Stimulated activated CD4-positive, alpha-beta T cell treated with anti-CD3 and anti-CD28 coated beads, TNF-alpha, amount 100 ng/mL, for 24 hours (primary cell): ENCODE measurements around the gene WNT7B.

Source experiments
- DNase-seq, 3 experiments: peaks; one replicate each; pipeline ENCODE4 v3.0.0-alpha.2; 2020; ENCODE audit warnings: low read depth in 3 of 3

Gene WNT7B

DNA sequence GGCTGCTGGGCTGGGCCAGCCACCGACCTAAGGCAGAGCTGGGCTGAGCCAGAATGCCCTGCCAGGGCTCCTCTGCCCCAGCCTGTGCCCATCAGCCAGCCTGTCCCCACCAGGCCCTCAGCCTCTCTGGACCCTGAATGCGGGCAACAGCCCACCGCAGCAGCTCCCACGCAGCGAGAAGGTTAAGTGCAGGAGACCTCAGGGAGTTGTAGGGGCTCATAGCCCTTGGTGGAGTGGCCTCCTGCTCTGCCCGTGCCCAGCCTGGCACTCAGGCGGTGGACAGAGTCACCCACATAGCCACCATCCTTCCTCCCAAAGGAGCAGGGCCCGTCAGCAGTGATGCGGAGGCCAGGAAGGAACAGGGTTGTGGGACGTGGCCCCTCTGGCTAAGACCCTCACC lies 19.1 kb downstream of the WNT7B start:
- DNase-seq: no peak

DNA sequence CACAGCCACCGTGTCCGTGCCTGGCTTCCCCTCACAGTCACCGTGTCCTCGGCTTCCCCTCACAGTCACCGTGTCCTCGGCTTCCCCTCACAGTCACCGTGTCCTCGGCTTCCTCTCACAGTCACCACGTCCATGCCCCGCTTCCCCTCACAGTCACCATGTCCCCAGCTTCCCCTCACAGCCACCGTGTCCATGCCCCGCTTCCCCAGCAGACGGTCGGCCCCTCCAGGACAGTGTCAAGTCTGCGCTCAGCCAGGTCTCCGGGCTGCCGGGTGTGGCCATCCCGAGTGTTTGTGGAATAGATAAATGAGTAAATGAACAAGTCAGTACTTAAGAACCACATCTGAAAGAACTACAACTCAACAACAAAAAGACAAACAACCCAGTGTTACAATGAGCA lies 23.8 kb downstream of the WNT7B start:
- DNase-seq: no peak

DNA sequence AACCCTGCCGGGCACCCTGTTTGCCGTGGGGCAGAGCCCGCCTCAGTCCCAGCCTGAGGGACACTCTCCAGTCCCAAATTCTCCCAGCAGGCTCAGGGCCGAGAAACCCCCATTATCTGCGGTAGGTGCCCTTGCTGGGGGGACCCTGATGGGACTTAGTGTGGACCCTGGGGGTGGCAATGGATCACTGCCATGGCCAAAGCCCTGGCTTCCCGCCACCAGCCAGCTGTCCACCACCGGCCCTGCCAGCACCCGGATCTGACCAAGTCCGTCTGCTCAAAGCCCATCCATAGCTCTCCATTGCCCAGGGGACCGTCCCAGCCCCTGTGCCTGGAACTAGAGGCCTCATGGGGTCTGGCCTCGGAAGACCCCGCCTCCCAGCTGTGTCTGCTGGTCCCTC lies 24.4 kb downstream of the WNT7B start:
- DNase-seq: no peak

DNA sequence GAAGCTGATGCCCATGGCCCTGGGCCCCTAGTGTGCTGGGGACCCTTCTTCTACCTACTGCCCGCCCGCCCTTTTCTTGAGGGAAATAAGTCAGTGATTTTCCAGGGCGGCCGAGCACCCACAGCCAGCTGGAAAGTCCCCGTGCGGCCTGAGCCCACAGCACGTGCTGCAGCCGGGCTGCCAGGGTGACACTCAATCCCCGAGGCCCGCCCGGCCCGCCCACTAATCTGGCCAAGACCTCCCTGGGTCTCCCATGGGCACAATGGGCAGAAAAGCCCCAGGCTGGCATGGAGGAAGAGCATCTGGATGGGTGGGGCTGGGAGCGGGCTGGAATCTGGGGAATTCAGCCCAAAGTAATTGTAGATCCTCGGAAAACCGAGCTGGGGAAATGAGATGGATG lies 24.8 kb downstream of the WNT7B start:
- no peak for DNase-seq

DNA sequence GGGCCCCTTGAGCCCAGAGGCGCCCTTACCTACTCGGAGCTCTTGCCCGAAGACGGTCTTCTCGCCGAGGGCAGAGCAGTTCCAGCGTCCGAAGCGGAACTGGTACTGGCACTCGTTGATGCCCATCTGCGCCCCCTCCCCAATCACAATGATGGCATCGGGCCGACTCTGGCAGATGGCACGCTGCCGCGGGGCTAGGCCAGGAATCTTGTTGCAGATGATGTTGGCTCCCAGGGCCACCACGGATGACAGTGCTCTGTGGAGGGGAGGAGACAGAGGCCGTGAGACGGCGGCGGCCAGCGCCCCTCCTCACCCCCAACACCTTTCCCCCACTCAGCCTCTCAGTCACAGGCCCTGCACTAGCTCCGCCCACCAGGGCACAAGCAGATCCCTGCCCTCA lies 27.1 kb downstream of the WNT7B start:
- DNase-seq: no peak

DNA sequence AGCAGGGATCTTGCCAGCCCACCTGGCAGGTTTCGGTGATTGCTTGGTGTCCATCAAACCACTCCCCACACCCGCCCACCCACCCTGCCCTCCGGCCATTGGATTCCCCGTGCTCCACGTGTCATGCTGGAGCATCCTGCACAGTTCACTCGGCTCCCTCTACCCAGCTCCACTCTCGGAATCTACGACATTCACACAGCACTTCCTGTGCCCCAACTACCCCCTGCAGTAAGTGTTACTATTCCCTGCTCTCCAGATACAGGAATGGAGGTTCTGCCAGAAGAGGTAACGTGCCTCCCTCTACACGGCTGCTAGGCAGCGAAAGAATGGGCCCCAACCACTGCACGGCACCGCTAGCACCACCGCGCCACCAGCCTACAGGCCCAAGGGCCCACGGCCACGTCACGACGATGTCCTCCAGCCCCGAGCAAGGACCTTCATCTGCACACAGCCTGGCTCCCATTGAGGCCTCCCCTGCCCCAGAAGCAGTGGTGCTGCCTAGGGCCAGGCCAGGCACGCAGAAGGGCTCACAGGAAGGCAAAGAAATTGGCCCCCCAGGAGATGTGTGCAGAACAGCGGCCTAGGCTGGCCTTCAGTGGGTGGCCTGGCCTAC lies 27.6 kb downstream of the WNT7B start:
- DNase-seq: no peak

DNA sequence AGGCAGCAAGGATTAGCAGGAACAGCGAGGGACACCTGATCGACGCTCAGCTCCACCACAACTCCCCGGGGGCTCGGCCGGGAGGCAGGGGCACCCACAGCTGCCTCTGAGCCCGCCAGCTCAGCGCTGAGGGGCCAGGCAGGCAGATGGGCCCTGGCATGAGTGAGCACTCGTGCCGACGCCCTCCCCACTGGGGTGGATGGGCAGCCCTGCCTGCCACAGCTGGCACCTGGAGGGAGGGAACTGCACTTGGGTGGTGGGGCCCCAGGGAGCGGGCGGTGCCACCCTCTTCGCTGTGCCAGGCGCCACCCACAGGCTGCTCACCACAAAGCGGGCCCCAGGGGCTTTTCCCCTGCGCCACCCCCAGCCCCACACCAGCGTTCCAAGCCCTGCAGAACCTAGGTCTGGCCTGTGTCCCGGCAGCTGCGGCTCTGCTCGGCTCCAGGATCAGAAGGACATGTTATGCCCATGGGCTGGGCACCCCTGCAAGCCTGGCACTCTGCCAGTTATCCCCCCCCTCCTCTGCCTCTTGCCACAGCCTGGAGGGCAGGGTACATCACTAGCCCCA lies 28.8 kb downstream of the WNT7B start:
- no peak for DNase-seq

DNA sequence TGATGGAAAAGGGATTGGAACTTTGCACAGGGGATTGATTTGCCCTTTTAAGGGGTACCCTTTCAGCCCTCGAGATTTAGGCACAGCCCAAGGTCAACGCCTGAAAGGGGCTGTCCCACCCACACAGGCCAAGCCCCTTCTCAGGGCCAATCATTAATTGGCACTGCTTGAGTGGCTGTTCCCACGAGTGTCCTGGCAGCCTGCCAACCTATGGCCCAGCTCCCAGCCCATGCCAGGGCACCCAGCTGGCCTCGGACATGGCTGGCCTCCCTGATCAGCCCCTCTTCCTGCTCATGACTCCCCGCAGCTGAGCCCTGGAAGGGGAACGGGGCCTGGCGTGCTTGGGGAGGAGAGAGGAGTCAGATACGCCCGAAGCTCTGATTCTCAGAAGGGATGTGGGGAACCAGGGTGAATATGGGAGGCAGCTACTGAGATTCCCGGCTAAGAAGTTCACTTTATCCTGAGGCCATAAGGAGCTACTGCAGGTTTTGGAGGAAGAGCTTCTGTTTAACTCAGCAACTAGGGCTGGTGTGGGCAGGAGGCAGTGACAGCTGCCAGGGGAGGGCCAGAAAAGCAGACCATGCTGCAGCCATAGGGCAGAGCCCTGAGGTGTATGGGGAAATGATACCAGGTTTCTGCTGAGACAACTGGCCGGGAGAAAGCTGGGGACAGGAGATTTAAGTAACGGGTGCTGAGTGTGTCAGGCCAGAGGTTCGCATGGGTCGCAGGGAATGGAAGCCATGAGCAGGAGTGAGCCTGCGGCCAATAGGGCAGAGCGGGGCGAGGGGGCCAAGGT lies 30.0 kb downstream of the WNT7B start:
- no peak for DNase-seq

DNA sequence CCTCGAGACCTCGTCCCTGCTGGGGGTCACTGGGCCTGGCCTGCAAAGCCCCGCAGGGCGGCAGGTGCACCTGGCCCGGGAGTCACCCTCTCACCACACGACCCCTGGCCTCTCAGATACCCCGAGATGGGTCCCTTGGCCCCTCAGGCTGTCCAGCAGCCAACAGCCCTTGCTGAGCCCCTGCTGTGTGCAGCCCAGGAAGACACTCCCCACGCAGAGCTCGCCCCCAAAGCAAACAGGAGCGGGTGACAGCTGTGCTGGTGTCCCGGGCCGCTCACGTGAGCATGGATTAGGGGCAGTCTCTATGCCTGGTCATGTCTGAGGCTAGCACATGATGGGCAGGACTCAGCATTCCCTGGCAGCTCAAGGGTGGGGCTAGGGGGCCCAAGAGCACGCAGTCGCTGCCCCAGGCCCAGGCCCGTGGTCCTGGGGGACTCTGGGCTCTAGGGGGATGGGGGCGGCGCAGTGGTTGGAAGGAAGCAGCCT lies 31.3 kb downstream of the WNT7B start:
- no peak for DNase-seq

DNA sequence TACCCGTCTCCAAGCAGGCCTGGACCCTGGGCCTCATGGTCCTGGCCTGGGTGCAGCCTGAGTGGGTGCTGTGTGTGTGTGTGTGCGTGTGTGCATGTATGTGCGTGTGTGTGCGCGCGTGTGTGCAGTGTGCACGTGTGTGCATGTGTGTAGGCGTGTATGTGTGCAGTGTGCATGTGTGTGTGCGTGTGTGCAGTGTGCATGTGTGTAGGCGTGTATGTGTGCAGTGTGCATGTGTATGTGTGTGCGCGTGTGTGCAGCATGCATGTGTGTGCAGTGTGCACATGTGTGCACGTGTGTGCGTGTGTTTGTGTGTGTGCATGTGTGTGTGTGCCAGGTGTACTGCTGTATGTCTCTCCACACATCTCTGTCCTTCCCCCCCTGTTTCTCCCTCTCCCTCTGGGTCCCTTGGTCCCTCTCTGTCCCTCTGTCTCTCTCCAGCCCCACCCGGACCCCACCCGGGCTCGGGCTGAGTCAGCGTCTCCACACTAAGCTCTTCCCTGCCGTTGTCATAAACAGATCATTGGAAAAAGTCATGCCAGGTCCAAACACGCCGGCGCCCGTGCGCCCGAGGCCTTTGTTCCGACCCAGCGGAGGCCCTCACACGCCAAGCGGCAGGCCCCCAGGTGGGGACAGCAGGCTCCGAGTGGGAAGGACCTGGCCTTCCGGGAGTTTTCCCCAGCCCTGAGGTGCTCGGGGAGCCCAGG lies 34.0 kb downstream of the WNT7B start:
- DNase-seq: no peak

DNA sequence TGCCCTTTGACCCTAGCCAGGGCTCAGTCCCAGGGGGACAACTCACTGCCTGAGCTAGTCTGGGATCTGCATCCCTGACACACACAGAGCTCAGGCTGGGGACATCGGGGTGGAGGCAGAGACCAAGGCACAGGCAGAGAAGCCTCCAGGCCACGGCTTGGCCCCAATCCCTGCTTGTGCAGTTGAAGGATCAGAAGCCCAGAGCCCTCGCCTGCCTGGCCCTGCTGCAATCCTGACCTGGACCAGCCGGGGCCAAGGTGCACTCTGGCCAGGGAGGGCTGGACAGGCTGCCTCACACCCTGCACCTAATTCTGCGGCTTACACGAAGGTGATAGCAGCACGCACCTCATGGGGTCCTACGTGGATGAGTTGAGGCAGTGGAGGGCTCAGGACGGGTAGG lies 34.6 kb downstream of the WNT7B start:
- no peak for DNase-seq

DNA sequence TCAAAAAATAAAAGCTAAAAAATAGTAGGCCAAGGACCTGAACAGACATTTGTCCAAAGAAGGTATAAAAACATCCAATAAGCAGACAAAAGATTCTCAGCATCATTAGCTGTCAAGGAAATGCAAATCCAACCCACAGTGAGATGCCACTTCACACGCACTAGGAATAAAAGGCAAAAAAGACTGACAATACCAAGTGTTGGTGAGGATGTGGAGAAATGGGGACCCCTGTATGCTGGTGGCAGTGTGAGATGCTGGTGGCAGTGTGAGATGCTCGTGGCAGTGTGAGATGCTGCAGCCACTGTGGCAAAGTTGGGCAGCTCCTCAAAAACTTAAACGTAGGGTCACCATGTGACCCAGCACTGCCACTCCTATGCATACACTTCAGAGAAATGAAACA lies 38.0 kb downstream of the WNT7B start:
- no peak for DNase-seq

DNA sequence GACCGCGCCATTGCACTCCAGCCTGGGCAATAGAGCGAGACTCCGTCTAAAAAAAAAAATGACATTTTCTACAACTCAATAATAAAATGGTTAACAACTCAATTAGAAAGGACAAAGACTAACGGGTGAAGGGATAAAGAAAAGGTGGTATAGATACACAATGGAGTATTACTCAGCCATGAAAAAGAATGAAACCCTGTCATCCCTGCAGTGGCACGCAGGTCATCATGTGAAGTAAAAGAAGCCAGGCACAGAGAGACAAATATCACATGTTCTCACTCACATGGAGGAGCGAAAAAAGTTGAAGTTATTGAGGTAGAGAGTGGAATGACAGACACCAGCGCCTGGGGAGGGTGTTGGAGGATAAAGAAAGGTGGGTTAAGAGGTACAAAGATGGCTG lies 39.0 kb downstream of the WNT7B start:
- DNase-seq: no peak

DNA sequence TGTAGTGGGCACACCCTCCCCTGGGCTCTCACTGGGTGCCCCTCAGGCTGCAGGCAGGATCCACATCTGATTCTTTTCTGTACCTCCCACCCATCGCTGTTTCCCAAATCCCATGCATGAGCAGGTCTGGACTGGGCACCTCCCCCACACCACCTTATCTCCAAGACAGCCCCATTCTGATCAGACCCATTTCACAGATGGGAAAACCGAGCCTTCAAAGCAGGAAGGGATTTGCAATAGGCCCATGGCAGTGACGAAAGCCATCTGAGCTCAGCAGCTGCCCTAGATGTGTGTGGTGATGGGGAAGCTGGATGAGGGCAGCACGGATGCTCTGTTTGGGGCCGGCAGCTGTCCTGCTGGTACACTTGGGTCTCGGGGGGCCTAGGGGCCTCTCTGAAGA lies 41.4 kb downstream of the WNT7B start:
- no peak for DNase-seq

DNA sequence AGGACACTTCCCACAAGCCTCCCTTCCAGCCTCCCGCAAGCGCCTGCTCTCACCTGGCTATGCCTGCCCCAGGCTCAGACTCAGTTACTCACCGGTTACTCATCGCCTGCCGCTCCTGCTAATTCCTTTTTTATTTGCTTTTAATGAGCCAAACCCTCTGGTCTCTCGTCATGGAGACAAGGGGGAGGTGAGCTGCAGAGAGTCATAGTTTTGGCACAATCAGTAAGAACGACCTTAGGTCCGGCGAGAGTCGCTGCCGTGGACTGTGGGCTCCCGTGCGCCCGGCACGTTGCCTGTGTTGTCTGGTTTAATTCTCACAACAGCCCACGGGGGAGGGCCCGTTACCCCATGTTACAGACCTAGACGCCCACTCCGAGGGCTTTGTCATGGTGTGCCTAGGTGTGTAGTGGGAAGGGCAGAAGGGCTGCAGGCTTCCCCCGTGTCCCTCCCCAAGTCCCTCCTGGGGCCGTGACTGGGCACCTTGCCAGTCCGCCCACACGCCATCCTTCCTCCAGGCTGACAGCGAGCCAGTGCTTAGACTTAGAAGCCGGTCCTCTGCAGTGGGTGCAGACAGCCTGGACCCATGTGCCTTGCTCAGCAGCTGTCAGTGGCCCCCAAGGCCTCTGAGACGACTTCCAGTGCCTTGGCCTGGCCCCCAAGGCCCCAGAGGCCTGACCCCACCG lies 42.2 kb downstream of the WNT7B start:
- DNase-seq: no peak

DNA sequence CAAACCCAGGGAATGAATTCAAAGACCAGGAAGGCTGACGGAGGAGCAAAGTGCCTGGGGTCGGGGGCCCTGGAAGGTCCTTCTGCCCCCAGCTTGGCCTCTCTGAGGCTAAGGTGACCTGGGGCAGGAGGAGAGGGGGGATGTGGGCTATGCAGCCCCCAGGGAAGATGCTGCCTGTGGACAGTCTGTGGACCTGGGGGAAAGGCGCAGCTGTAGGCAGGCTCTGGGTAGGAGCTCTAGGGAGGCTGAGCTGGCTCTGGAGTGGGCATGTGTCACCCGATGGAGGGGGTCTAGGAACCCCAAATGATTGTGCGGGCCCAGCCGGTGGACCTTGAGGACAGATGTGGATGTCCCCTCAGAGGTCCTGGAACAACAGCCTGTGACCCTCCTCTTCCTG lies 42.8 kb downstream of the WNT7B start:
- DNase-seq: no peak

DNA sequence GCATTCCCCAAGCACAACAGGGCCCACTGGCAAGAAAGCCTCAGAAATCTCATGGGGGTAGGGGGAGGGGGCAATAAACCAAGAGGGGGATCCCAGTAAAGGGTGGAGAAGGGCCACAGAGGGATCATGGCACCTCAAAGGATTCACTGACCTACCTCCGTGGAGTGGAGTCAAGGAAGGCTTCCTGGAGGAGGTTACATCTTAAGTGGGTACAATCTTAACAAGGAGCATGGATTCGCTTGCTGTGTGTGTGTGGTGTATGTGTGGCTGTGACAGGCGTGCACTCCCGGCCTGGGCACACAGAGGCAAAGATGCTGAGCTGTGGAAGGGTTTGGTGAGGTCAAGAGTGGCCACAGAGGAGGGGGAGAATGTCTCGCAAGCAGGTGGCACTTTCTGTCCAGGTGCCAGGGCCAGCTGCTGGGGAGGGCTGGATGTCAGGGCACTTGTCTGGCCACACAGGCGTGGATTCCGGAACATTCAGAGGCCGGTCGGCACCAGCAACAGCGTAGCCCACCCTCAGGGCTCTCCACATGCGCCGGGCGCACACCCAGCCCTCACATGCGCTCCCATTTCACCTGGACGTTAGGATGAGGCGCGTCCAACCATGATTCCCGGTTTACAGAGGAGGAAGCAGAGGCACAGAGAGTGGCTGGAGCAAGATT lies 43.3 kb downstream of the WNT7B start:
- no peak for DNase-seq

DNA sequence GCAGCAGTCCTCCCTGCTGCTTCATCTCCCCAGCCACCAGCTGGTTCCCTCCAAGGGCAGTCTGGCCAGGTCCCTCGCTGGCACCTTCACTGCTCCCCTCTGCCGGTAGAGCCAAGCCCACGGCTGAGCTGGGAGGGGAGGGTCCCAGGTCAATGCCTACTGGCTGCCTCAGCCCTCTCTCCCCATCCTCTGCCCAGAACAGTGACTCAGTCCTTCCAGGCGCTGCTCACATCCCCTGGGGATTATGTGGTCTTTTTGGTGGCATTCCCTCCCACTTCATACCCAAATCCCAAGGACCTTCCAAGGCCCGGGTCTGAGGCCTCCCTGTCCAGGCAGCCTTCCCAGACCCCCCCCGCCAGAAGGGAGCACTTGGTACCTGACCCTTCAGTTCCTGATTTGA lies 44.9 kb downstream of the WNT7B start:
- DNase-seq: no peak

DNA sequence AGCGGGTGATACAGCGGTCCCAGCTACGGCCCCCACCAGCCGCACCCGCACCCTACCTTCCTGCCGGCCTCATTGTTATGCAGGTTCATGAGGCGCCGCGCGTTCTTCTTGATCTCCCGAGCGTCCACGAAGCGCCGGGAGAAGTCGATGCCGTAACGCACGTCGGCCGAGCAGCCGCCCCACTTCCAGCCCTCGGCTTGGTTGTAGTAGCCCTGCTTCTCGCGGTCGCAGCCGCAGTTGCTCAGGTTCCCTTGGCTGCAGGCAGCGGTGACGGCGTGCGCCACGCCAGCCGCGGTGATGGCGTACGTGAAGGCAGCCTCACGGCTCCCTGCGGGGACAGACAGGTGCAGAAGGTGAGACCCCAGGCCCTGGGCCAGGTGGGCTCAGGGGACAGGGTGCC lies 45.9 kb downstream of the WNT7B start:
- no peak for DNase-seq

DNA sequence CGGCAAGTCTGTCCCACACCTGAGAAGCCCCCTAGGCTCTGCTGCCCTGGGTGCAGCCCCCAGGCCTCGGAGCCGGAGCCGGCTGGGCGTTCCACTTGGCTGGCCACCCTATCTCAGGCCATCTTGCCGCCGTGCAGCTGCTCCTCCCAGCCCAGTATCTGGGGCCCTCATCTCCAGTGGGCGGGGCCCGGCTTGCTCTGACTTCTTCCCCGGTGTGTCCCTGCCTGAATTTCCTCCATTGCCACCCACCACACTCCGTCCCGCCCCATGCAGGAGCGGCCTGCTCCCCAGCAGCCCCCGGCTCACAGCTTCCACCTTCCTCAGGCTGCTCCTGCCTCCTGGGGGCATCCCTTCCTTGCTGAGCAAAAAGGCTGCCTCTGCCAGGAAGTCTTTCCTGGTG lies 46.6 kb downstream of the WNT7B start:
- no peak for DNase-seq

DNA sequence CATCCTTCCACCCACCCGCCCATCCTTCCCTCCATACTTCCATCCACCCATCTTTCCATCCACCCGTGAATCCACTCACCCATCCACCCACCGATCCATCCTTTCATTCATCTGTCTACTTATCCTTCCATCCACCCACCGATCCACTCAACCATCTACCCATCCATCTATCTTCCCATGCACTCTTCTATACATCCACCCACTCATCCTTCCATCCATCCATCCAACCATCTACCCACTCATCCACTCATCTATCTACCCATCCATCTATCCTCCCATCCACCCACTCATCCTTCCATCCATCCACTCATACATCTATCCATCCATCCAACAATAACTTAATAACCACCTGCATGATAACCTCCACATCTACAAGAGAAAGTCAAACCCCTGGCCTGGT lies 47.3 kb downstream of the WNT7B start:
- DNase-seq: no peak
